Measurements from ENCODE around the gene BICRA. TPM values are rescaled to one million over a fixed set of nuclear protein-coding genes. Genes with fewer than 3 reads are reported as not detected.
"Not testable (repeated sequence)": the region's sequence is repeated elsewhere in the genome, so short reads cannot be mapped to it uniquely, and the experiment has no call there.

The BICRA gene
- total RNA-seq, 1 experiment from 2014 or later: 4.2 TPM

DNA sequence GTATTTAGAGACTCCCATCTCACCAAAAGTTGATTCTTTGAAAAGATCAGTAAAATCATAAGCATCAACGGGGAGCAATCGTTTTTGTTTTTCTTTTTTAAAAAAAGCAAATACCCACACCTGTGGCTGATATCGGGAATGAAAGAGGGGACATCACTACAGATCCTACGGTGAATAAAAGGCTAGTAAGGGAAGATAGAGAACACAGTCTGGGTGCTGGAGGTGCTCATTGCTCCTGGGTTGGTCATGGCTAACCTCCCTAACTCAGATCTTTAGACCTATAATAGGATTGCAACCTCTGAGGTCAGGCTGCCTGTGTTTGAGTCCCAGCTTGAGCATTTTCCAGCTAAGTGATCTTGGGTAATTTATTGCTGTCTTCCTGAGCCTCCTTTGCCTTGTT, 105.4 kb downstream of the BICRA start:
- no peak for DNase-seq (ENCODE audit: low read depth)

DNA sequence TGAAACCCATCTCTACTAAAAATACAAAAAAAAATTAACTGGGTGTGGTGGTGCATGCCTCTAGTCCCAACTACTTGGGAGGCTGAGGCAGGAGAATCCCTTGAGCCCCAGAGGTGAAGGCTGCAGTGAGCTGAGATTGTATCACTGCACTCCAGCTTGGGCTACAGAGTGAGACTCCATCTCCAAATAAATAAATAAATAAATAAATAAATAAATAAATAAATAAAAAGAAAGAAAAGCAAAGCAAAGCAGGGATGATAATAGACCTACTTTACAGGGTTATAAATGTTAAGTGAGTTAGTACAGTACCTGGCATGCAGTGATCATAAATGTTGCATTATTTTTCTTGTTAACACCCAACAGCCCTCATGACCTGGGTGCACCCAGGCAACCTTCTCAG, 105.9 kb downstream of the BICRA start:
- not testable (repeated sequence) for DNase-seq (ENCODE audit: low read depth)

DNA sequence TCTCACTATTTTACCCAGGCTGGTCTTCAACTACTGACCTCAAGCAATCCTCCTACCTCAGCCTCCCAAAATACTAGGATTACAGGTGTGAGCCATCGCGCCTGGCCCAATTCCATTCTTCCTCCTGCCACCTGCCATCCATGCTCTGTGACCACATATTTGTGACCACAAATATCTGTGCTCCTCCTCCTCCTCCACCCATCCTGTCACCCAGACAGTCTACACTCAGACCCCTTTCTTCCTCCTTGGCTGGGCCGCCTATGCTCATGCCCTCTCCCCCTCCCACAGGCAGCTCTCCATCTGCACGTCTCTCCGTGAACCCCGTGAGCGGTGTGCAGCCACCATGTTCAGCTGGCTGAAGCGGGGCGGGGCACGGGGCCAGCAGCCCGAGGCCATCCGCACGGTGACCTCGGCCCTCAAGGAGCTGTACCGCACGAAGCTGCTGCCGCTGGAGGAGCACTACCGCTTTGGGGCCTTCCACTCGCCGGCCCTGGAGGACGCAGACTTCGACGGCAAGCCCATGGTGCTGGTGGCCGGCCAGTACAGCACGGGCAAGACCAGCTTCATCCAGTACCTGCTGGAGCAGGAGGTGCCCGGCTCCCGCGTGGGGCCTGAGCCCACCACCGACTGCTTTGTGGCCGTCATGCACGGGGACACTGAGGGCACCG, 107.5 kb downstream of the BICRA start:
- DNase-seq (ENCODE audit: low read depth): no peak

DNA sequence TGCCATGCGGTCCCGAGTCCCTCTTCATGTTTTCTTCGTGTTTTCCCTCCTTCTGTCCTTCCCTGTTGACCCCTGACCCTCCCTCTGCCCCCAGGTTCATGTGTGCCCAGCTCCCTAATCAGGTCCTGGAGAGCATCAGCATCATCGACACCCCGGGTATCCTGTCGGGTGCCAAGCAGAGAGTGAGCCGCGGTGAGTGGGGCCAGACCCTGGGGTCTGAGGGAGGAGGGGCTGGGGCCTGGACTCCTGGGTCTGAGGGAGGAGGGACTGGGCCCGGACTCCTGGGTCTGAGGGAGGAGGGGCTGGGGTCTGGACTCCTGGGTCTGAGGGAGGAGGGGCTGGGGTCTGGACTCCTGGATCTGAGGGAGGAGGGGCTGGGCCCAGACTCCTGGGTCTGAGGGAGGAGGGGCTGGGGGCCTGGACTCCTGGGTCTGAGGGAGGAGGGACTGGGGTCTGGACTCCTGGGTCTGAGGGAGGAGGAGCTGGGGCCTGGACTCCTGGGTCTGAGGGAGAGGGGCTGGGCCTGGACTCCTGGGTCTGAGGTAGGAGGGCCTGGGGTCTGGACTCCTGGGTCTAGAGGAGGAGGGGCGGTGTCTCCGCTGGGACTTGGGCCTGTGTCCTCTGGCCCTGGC, 109.6 kb downstream of the BICRA start:
- DNase-seq (ENCODE audit: low read depth): not testable (repeated sequence)

DNA sequence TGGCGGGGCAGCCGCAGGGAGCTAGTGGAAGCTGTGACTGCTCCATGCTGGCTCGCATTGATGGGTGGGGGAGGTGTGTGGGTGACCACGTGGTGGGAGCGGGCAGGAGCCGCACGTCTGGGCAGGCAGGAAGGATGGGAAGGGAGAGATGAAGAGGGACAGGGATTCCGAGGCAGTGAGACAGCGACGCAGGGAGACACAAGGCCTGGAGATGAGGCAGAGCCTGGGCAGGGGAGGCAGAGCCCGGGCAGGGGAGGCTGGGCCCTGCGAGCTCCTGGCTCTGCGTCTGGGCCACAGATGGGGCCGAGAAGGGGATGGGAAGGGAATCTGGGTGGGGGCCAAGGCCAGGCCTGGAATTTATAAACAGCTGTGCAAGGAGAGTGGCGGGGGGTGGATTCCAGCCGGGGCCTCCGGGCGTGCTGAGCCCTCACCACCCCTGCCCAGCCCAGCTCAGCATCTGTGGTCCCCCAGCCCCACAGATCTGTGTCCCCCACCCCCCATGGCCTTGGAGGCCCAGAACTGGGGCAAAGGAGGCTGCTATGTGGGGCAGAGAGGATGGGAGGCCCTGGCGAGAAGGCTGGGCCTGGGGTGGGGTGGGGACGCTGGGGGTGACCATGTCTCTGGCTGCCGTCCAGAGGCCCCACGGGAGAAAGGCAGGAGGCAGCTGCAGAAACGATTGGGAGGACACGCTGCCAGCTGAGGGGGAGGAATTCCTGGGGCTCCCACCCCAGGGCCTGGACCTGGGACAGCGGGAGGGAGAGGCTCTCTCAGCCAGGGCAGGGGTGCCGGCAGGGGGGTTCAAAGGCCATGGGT, 110.3 kb downstream of the BICRA start:
- DNase-seq (ENCODE audit: low read depth): peak; percentile 99

DNA sequence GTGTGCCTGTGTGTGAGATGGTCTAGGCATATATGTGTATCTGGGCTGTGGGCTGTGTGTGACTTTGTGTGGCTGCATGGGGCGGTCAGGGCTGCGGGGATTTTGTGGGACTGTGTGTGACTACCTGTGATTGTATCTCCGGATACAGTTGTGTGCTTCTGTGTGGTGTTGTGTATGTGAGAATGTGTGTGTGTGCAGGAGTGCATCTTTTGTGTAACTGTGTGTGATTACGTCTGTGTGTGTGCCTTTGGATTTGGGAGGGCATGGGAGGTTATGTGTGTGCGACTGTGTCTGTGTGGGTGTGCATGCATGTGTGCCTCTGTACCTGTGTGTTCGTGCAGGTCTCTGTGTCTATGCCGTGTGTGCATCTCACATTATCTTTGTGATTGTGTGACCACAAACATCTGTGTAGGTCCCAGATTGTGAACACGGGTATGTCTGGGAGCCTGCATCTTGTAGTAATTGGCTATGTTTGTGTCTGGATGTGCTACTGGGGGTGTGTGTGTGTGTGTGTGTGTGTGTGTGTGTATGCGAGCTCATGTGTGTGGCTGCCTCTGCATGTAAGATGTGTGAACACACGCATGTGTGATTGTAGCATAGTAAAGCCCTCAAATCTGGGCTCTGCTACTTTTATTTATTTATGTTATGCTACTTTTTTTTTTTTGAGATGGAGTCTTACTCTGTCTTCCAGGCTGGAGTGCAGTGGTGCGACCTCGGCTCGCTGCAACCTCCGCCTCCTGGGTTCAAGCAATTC, 111.9 kb downstream of the BICRA start:
- DNase-seq (ENCODE audit: low read depth): no peak

DNA sequence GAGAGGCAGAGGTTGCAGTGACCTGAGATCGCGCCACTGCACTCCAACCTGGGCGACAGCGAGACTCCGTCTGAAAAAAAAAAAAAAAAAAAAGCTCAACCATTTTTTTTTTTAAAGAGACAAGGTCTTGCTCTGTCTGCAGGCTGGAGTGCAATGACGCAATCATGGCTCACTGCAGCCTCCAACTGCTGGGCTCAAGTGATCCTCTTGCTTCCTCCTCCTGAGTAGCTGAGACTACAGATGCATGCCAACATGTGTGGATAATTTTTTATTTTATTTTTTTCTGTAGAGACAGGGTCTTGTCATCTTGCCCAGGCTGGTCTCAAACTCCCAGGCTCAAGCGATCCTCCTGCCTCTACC, 114.6 kb downstream of the BICRA start:
- peak; percentile 90 for DNase-seq (ENCODE audit: low read depth)

DNA sequence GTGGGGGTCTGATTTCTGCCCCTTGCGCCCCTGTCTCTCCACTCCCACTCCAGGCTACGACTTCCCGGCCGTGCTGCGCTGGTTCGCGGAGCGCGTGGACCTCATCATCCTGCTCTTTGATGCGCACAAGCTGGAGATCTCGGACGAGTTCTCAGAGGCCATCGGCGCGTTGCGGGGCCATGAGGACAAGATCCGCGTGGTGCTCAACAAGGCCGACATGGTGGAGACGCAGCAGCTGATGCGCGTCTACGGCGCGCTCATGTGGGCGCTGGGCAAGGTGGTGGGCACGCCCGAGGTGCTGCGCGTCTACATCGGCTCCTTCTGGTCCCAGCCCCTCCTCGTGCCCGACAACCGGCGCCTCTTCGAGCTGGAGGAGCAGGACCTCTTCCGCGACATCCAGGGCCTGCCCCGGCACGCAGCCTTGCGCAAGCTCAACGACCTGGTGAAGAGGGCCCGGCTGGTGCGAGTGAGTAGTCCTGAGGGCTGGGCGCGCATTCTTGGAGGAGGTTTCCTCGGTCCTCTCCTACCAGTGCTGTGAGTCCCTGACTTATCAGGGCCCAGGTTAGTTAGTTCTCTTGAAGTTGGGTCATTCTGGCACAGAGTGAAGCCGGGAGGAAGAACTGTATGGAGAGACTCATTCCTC, 116.9 kb downstream of the BICRA start:
- no peak for DNase-seq (ENCODE audit: low read depth)

DNA sequence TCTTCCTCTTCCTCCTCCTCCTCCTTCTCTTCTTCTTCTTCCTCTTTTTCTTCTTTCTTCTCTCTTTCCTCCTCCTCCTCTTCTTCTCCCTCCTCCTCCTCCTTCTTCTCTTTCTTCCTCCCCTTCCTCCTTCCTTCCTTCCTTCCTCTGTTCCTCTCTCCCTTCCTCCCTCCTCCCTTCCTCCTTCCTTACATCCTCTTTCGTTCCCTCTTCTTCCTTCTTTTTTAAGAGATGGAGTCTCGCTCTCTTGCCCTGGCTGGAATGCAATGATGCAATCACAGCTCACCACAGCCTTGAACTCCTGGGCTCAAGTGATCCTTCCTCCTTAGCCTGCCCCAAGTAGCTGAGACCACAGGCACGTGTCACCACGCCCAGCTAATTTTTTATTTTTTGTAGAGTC, 117.5 kb downstream of the BICRA start:
- DNase-seq (ENCODE audit: low read depth): peak; percentile 61

DNA sequence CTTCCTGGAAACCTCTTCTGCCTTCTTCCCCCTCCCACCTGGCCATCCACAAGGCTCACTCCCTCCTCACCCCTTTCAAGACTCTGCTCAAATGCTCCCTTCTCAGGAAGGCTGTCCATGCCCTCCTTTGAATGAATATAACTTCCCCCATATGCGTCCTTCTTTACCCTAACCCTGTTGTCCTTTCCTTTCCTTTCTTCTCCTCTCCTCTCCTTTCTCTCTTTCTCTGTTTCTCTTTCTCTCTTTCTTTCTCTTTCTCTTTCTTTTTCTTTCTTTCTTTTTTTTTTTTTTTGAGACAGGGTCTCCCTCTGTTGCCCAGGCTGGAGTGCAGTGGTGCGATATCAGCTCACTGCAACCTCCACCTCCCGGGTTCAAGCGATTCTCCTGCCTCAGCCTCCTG, 119.4 kb downstream of the BICRA start:
- not testable (repeated sequence) for DNase-seq (ENCODE audit: low read depth)

DNA sequence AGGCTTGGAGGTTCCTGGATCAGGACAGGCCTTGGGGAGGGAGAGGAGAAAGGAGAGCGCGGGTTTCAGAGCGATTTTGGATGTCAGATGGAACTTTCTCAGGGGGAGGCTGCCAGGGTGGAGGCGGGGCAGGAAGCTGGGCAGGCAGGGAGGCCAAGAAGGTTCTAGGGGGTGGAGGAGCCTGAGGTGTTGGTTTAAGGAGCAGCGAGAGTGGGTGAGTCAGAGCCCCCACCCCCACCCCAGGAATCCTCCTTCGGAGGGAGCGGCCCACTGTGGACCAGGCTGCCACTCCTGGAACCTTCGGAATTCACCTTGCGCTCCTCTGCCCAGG, 120.5 kb downstream of the BICRA start:
- DNase-seq (ENCODE audit: low read depth): peak; percentile 65

DNA sequence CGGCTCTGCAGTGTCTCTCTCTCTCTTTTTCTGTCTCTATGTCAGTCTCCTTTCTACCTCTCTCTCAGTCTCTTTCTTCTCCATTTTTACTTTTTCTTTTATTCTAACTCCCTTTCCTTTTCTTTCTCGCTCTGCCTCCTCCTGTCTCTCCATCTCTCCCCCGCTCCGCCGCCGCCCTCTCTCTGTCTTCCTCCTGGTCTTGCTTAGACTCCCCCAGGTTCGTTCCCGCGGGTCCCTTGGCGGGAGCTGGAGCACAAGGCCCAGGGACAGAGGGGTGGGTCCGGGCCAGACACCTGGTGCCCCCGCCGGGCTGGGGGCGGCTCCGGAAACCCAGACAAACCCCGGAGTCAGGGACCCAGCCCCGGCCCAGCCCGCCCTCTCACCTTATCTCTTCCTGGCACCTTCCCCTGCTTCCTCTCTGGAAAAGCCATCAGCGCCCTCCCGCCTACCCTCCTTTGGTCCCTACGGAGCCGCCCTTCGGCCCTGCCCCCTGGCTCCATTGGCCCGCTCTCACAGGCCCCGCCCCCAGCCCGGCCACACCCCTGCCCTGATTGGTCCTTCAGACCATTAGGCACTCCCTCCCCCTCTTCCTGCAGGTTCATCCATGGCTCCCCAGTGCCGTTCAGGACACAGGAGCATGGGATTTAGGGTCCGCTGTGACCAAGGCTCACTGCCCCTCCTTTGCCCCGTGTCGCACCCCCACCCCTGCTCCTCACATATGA, 121.0 kb downstream of the BICRA start:
- no peak for DNase-seq (ENCODE audit: low read depth)

DNA sequence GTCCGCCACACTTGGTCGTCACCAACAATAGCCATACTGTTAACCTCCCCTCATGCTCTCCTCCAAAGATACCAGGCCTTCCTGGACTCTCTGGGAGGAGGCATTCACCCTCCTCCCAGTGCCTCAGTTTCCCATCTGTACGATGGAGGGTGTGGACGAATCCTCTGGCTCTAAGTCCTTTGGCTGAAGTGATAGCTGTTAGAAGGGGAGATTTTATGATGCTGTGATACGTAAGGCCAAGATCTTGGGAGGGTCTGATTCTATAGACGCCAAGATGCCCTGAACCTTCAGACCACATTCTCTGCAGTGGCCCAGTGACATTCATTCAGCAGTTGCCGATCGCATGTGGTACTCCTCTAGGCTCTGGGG, 121.6 kb downstream of the BICRA start:
- no peak for DNase-seq (ENCODE audit: low read depth)

DNA sequence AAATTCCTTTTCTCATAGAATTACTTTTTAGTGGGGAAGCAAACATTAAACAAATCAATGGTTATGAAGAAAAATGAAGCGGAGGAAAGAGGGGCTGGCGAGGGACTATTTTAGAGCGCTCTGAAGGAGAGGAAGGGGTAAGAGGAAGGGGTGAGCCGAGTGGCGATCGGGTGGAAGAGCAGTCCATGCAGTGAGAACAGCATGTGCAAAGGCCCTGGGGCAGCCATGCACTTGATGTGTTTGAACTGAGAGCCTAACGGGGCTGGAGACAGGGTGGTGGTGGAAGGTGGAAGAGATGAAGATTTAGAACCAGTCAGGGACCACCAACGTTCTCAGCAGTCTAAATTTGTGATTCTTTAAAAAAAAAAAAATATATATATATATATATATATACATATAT, 122.0 kb downstream of the BICRA start:
- DNase-seq (ENCODE audit: low read depth): no peak

DNA sequence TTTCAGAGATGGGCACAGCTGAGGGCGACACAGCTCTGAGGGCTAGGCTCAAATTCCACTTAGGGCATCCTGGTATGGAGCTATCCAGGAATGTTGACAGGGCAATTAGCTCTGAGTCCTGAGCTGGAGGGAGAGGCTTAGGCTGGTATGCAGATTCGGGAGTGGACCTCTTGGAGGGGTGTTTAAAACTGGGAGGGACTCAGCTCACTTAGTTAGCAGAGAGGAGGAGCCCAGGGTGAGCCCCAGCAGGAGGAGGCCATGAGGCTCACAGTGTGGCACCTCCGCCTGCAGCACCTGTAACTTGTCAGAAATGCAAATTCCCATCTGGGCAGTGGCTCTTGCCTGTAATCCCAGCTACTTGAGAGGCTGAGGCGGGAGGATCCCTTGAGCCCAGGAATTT, 126.2 kb downstream of the BICRA start:
- DNase-seq (ENCODE audit: low read depth): no peak

DNA sequence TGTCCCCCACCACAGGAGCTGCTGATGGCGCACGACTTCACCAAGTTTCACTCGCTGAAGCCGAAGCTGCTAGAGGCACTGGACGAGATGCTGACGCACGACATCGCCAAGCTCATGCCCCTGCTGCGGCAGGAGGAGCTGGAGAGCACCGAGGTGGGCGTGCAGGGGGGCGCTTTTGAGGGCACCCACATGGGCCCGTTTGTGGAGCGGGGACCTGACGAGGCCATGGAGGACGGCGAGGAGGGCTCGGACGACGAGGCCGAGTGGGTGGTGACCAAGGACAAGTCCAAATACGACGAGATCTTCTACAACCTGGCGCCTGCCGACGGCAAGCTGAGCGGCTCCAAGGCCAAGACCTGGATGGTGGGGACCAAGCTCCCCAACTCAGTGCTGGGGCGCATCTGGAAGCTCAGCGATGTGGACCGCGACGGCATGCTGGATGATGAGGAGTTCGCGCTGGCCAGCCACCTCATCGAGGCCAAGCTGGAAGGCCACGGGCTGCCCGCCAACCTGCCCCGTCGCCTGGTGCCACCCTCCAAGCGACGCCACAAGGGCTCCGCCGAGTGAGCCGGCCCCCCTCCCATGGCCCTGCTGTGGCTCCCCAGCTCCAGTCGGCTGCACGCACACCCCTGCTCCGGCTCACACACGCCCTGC, 132.1 kb downstream of the BICRA start:
- no peak for DNase-seq (ENCODE audit: low read depth)

DNA sequence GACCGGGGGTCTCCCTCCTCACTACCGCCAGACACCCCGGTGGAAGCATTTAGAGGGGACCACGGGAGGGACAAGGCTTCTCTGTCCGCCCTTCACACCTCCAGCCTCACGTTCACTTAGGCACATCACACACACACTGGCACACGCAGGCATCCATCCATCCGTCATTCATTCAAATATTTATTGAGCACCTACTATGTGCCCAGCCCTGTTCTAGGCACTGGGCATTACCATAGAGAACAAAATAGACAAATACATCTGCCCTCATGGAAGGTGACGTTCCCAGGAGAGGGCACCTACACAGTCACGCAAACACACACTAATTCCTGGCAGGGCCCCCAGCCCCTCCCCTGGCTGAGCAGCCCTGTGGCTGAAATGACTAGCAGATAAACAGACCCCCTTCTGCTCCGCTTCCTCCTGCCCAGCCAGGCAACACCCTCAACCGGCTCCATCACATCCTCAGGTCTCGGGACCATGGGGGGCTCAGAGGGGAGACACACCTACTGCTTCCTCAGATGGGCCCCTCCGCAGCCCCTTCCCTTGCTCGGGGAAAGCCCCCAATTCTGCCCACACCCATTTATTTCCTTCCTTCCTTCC, 132.7 kb downstream of the BICRA start:
- DNase-seq (ENCODE audit: low read depth): no peak

DNA sequence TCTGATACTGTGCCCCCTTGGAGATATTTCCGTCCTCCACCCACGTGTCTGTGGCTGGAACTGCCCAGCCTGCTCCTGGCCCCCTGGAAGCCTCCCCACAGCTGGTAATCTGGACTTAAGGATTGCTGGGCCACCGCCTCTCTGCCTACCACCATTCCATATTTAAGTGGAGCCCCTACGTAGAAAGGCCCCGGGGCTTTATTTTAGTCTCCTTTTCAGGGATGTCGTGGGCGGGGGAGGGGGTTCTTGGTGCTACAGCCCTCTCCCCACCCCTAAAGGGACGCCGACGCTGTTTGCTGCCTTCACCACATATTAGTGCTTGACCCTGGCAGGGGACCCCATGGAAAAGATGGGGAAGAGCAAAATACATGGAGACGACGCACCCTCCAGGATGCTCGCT, 133.7 kb downstream of the BICRA start:
- no peak for DNase-seq (ENCODE audit: low read depth)

DNA sequence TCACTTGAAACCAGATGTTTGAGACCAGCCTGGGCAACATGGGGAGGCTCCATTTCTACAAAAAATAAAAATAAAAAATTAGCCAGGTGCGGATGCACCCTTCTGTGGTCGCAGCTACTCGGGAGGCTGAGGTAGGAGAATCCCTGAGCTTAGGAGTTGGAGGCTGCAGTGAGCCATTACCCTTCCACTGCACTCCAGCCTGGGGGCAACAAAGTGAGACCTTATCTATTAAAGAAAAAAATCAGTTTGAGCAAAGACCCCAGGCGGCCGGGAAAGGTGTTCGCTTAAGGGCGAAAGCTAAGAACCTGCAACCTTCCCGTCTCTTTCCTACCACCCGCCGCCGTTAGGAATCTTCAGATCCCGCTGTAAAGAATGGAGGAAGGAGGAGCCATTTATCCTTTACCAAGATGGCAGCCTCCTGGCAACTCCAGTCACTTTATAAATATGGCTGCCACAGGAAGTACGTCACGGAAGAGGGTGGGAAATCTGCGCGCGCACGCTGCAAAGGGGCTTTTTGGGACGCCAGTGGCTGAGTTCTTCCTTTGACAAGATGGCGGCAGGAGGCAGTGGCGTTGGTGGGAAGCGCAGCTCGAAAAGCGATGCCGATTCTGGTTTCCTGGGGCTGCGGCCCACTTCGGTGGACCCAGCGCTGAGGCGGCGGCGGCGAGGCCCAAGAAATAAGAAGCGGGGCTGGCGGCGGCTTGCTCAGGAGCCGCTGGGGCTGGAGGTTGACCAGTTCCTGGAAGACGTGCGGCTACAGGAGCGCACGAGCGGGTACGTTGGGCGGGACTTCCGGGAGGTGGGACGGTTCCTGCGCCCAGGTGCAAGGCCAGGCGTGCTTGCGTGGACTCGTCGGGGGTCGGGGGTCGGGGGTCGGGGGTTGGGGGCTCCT, 136.3 kb downstream of the BICRA start, which contains the start of gene NOP53:
TSS of gene NOP53 (plus strand) at position 537 of the 892 bp plus-strand sequence. CDS start at position 551, 14 bp downstream.
- DNase-seq (ENCODE audit: low read depth): peak; percentile 95
